ENCODE results near the gene TP53BP2.
"Not testable (repeated sequence)": the region's sequence is repeated elsewhere in the genome, so short reads cannot be mapped to it uniquely, and the experiment has no call there.

Gene TP53BP2

GRCh38 chr1:223853748-223854147 lies 8.0 kb upstream of the TP53BP2 start:
- no peak for DNase-seq

GRCh38 chr1:223853275-223853674 lies 7.5 kb upstream of the TP53BP2 start:
- DNase-seq = no peak

GRCh38 chr1:223852337-223852736 lies 6.6 kb upstream of the TP53BP2 start:
- no peak for DNase-seq

GRCh38 chr1:223849352-223850254 lies 3.9 kb upstream of the TP53BP2 start:
- no peak for DNase-seq

- no peak for DNase-seq
Observed at GRCh38 chr1:223848536-223848935, 2.8 kb upstream of the TP53BP2 start.

GRCh38 chr1:223847781-223848345 lies 2.1 kb upstream of the TP53BP2 start:
- DNase-seq = no peak

- DNase-seq = peak; percentile 25
Observed at GRCh38 chr1:223845037-223845809, 524 bp downstream of the TP53BP2 start.

- no peak for DNase-seq
Observed at GRCh38 chr1:223844787-223845036, 1.0 kb downstream of the TP53BP2 start.

- DNase-seq = no peak
Observed at GRCh38 chr1:223843934-223844786, 1.6 kb downstream of the TP53BP2 start.

- DNase-seq = no peak
Observed at GRCh38 chr1:223842784-223843183, 3.0 kb downstream of the TP53BP2 start.

- DNase-seq = not testable (repeated sequence)
Observed at GRCh38 chr1:223841977-223842623, 3.6 kb downstream of the TP53BP2 start.

GRCh38 chr1:223840254-223840653 lies 5.5 kb downstream of the TP53BP2 start:
- no peak for DNase-seq

- no peak for DNase-seq
Observed at GRCh38 chr1:223838125-223838854, 7.5 kb downstream of the TP53BP2 start.

GRCh38 chr1:223837687-223838086 lies 8.1 kb downstream of the TP53BP2 start:
- DNase-seq = no peak

GRCh38 chr1:223837206-223837605 lies 8.5 kb downstream of the TP53BP2 start:
- DNase-seq = no peak

- no peak for DNase-seq
Observed at GRCh38 chr1:223836586-223836985, 9.2 kb downstream of the TP53BP2 start.

GRCh38 chr1:223835754-223836153 lies 10.0 kb downstream of the TP53BP2 start:
- DNase-seq = no peak

GRCh38 chr1:223834660-223835263 lies 11.0 kb downstream of the TP53BP2 start:
- DNase-seq = no peak

- no peak for DNase-seq
Observed at GRCh38 chr1:223833948-223834347, 11.8 kb downstream of the TP53BP2 start.

GRCh38 chr1:223832637-223832943 lies 13.2 kb downstream of the TP53BP2 start:
- no peak for DNase-seq

Data from activated T-cell treated with anti-CD3 and anti-CD28 coated beads for 4 hours (primary cell).